Measurements from ENCODE around the gene CHKA. TPM values are rescaled to one million over a fixed set of nuclear protein-coding genes. Genes with fewer than 3 reads are reported as not detected.
A peak's percentile ranks its signal among the peaks of the same experiment; 100 is the strongest.

The CHKA gene
- total and polyA plus RNA-seq, 4 experiments from 2014 or later: 1.5 to 2.7 (median 2.6) TPM

DNA sequence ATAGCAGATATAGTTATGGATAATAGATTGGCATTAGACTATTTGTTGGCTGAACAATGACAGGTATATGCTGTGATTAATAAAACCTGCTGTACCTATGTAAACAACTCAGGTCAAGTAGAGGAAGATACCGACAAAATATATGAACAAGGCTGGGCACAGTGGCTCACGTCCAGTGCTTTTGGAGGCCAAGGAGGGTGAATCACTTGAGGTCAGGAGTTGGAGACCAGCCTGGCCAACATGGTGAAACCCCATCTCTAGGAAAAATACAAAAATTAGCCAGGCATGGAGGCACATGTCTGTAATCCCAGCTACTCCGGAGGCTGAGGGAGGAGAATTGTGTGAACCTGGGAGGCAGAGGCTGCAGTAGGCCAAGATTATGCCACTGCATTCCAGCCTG is 14.0 kb upstream of the CHKA start:
- ChIA-PET CTCF (ENCODE audit: partially characterized antibody) (no interaction called here), POLR2A (ENCODE audit: partially characterized antibody) (no interaction called here)
- no peak for DNase-seq
- Mint-ChIP-seq H3K36me3 (no peaks in the 10 kb centered on the region), H3K9me3 (peaks cover 0 to 11% (median 9%) of the 10 kb centered on the region in 8 donors), H3K4me1 (peaks cover 0 to 4% (median under 1%) of the 10 kb centered on the region in 4 donors), H3K27me3 (peaks cover 0 to 3% of the 10 kb centered on the region in 2 donors), H3K4me3 (no peak overlapping the region), H3K27ac (no peak overlapping the region)
- Histone ChIP-seq H3K4me3 (ENCODE audit: low read length in 2 of 2) (no peak overlapping the region), H3K9me3 (ENCODE audit: control insufficient read depth in 1 of 2, low read length in 2 of 2) (no peaks in the 10 kb centered on the region), H3K27ac (ENCODE audit: low read depth, low read length) (no peak overlapping the region), H3K27me3 (ENCODE audit: insufficient read depth, low read length) (no peaks in the 10 kb centered on the region), H3K4me1 (ENCODE audit: insufficient read depth, low read length) (no peaks in the 10 kb centered on the region), H3K36me3 (ENCODE audit: insufficient read depth, low read length) (no peaks in the 10 kb centered on the region)
- intact Hi-C loops (cut with micrococcal nuclease): no loop called here

DNA sequence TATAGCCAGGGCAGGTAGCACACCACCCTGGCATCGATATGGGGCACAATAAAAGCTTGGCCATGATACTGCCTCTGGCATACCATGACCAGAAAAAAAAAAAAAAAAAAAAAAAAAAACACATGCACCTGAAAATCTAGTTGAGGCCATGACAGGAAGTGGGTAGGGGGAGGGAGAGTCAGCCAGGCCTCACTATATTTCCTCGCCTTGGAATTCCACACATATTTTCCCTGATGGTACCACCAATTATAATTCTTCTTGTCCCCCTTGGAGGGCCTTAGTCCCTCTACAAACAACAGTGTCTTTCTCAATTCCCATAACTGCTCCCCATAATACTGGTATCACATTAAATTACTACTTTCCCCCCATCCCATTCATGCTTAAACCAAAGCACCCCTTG is 12.6 kb upstream of the CHKA start:
- Histone ChIP-seq H3K4me3 (ENCODE audit: low read length in 2 of 2) (no peak overlapping the region), H3K36me3 (ENCODE audit: insufficient read depth, low read length) (no peaks in the 10 kb centered on the region), H3K9me3 (ENCODE audit: control insufficient read depth in 1 of 2, low read length in 2 of 2) (no peaks in the 10 kb centered on the region), H3K27ac (ENCODE audit: low read depth, low read length) (no peak overlapping the region), H3K4me1 (ENCODE audit: insufficient read depth, low read length) (no peaks in the 10 kb centered on the region), H3K27me3 (ENCODE audit: insufficient read depth, low read length) (peaks cover 2% of the 10 kb centered on the region)
- Mint-ChIP-seq H3K36me3 (peaks cover 0 to 4% of the 10 kb centered on the region in 2 donors), H3K27me3 (peaks cover 10 to 15% of the 10 kb centered on the region in 2 donors), H3K4me1 (peaks cover 0 to 4% (median under 1%) of the 10 kb centered on the region in 4 donors), H3K9me3 (peaks cover 0 to 11% (median 9%) of the 10 kb centered on the region in 8 donors), H3K27ac (no peak overlapping the region), H3K4me3 (no peak overlapping the region)
- no peak for DNase-seq
- CTCF ChIA-PET (ENCODE audit: partially characterized antibody): no interaction called here
- intact Hi-C loops (cut with micrococcal nuclease): no loop called here
- POLR2A ChIA-PET (ENCODE audit: partially characterized antibody): no interaction called here

DNA sequence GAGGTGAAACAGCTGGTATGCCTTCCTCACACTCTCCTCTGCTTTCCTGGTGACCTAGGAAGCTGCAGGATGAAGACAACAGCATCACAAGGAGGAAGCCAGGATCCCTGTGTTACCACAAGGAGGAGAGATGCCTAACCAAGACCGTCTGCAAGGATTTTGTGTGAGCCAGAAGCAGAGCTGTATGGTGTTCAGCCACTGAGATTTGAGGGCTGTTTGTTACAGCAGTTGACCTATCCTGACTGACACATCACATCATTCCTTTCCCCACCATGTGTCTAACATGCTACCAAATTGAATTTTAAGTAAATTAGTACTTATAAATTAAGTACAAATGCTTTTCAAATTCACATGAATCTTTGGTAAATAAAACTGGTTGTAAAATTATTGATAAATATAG is 8.9 kb upstream of the CHKA start:
- peaks cover 12 to 14% of the 10 kb centered on the region in 2 donors for H3K27me3 Mint-ChIP-seq
- H3K27ac Mint-ChIP-seq: no peak overlapping the region
- peaks cover 0 to 4% of the 10 kb centered on the region in 2 donors for H3K36me3 Mint-ChIP-seq
- Histone ChIP-seq H3K9me3 (ENCODE audit: control insufficient read depth in 1 of 2, low read length in 2 of 2) (no peaks in the 10 kb centered on the region), H3K4me3 (ENCODE audit: low read length in 2 of 2) (no peak overlapping the region), H3K27me3 (ENCODE audit: insufficient read depth, low read length) (peaks cover 4% of the 10 kb centered on the region), H3K4me1 (ENCODE audit: insufficient read depth, low read length) (no peaks in the 10 kb centered on the region), H3K27ac (ENCODE audit: low read depth, low read length) (no peak overlapping the region), H3K36me3 (ENCODE audit: insufficient read depth, low read length) (no peaks in the 10 kb centered on the region)
- peaks cover 0 to 11% (median 9%) of the 10 kb centered on the region in 8 donors for H3K9me3 Mint-ChIP-seq
- no peak overlapping the region for H3K4me3 Mint-ChIP-seq
- ChIA-PET POLR2A (ENCODE audit: partially characterized antibody) (no interaction called here), CTCF (ENCODE audit: partially characterized antibody) (no interaction called here)
- intact Hi-C loops (cut with micrococcal nuclease): no loop called here
- no peak for DNase-seq
- H3K4me1 Mint-ChIP-seq: peaks cover 0 to 4% (median under 1%) of the 10 kb centered on the region in 4 donors

DNA sequence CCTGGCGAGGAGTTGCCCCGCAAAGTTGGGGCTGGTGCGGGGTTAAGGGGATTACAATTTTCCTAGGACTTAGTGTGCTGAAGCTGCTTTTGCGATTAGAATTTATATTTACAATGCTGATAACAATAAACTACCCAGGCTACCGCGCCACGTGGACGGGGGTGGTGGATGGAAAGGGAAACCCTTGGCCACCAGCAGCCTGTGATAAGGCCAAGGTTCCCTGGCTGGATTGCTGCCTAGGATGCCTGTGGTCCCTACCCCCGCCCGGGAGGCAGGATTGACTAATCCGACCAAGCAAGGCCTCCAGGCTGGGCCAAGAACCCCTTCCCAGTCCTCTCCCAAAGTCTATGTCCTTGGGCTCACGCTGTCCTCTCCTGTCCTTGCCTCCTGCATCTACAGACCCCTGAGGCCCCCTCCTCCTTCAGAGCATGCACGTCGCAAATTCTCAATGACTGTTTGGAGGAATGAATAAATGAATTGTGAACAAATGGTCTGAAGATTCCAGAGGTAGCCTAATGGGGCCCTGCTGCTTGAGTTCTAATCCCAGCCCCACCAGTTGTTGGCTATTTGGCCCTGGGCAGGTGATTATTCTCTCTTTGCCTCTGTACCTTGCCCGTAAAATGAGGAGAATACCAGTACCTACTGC is 7.6 kb upstream of the CHKA start:
- Histone ChIP-seq H3K4me1 (ENCODE audit: insufficient read depth, low read length) (no peaks in the 10 kb centered on the region), H3K9me3 (ENCODE audit: control insufficient read depth in 1 of 2, low read length in 2 of 2) (no peaks in the 10 kb centered on the region), H3K27me3 (ENCODE audit: insufficient read depth, low read length) (peaks cover 4% of the 10 kb centered on the region), H3K4me3 (ENCODE audit: low read length in 2 of 2) (no peak overlapping the region), H3K36me3 (ENCODE audit: insufficient read depth, low read length) (no peaks in the 10 kb centered on the region), H3K27ac (ENCODE audit: low read depth, low read length) (no peak overlapping the region)
- no peak for DNase-seq
- CTCF ChIA-PET (ENCODE audit: partially characterized antibody): no interaction called here
- peaks cover 0 to under 1% (median under 1%) of the 10 kb centered on the region in 4 donors for H3K4me1 Mint-ChIP-seq
- H3K4me3 Mint-ChIP-seq: no peak overlapping the region
- H3K9me3 Mint-ChIP-seq: peaks cover 0 to 10% (median 8%) of the 10 kb centered on the region in 8 donors
- H3K27me3 Mint-ChIP-seq: peaks cover 12 to 14% of the 10 kb centered on the region in 2 donors
- intact Hi-C loops (cut with micrococcal nuclease): no loop called here
- H3K36me3 Mint-ChIP-seq: peaks cover 0 to 4% of the 10 kb centered on the region in 2 donors
- POLR2A ChIA-PET (ENCODE audit: partially characterized antibody): no interaction called here
- no peak overlapping the region for H3K27ac Mint-ChIP-seq

DNA sequence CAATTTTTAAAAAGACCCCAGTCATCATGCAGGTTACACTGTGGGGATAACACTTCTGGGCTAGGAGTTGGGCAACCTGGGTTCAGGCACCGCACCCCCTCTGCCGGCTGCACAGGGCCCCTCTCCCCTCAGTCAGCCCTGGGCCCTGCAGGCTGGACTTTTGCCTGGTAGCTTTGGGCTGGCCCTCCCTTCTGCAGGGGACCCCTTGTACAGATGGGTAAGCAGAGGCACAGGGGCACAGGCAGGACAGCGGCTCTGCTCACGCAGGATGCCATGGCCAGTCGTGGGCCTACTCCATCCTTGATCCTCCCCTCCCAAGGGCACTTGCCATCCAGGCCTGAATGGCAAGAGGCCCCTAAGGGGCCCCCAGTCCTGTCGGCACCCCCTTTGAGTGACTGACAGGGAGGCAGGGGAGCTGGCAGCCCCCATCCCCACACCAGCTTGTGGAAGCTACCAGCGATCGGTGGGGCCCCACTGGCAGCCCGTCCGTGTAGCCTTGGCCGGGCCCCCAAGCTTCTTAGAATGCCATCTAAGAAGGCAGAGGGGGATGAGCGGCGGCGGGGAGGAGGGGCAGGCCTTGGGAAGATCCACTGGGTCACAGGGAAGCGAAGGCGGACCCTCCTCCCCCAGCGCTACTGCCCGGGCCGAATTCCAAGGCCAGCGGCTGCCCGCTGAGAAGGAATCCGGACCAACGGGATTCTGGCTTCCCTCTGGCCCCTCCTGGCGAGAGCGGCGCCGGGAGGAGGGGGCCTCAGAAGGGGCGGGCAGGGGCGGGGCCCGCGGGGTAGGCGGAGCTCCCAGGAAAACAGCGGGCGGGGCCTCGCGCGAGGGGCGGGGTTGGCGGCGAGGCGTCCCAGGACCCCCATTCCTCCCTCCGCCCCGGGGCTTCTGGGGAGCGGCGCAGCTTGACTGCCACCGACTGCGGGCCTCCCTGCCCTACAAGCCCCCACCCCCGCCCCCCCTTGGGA is 6.8 kb upstream of the CHKA start:
- H3K27ac Mint-ChIP-seq: no peak overlapping the region
- Histone ChIP-seq H3K9me3 (ENCODE audit: control insufficient read depth in 1 of 2, low read length in 2 of 2) (no peaks in the 10 kb centered on the region), H3K27me3 (ENCODE audit: insufficient read depth, low read length) (peaks cover 4% of the 10 kb centered on the region), H3K4me1 (ENCODE audit: insufficient read depth, low read length) (no peaks in the 10 kb centered on the region), H3K4me3 (ENCODE audit: low read length in 2 of 2) (no peak overlapping the region), H3K27ac (ENCODE audit: low read depth, low read length) (no peak overlapping the region), H3K36me3 (ENCODE audit: insufficient read depth, low read length) (no peaks in the 10 kb centered on the region)
- DNase-seq: no peak
- no peak overlapping the region for H3K4me3 Mint-ChIP-seq
- H3K36me3 Mint-ChIP-seq: peaks cover 0 to 4% of the 10 kb centered on the region in 2 donors
- ChIA-PET POLR2A (ENCODE audit: partially characterized antibody) (no interaction called here), CTCF (ENCODE audit: partially characterized antibody) (no interaction called here)
- intact Hi-C loops (cut with micrococcal nuclease): no loop called here
- H3K9me3 Mint-ChIP-seq: peaks cover 0 to 10% (median 7%) of the 10 kb centered on the region in 8 donors
- H3K4me1 Mint-ChIP-seq: no peaks in the 10 kb centered on the region
- H3K27me3 Mint-ChIP-seq: peaks cover 12 to 14% of the 10 kb centered on the region in 2 donors

DNA sequence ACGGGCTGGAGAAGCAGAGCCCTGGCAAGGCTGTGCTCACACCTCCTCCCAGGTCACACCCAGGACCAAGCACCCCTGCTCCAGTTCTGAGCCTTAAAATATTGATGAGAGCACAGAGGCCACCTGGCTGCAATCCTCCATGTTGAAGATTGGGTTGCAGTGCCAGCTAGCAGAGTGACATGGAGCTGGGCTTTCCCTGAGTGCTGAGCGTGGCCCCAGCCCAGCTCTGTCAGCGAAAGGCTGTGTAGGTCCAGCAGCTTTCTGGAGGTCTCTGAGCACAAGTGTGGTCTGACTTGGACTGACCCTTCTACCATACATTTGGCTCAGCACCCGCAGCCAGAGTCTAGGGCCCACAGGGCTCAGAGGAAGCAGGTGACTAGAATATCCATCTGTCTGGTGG is 4.0 kb upstream of the CHKA start:
- Mint-ChIP-seq H3K9me3 (peaks cover 0 to 2% (median 0%) of the 10 kb centered on the region in 8 donors), H3K4me3 (no peak overlapping the region), H3K27me3 (peaks cover 13 to 14% of the 10 kb centered on the region in 2 donors), H3K36me3 (peaks cover 0 to 4% of the 10 kb centered on the region in 2 donors), H3K4me1 (peaks cover 1 to 3% (median 2%) of the 10 kb centered on the region in 4 donors), H3K27ac (no peak overlapping the region)
- peaks cover 9% of the 10 kb centered on the region for H3K4me1 ChIP-seq (ENCODE audit: insufficient read depth, low read length)
- ChIA-PET POLR2A (ENCODE audit: partially characterized antibody) (interaction anchor here (0.7 kb wide), 1 partner anchor 22 kb away, joined by 3 read pairs; no protein-coding TSS in a partner anchor), CTCF (ENCODE audit: partially characterized antibody) (no interaction called here)
- DNase-seq: no peak
- intact Hi-C loops (cut with micrococcal nuclease): no loop called here
- no peak overlapping the region for H3K27ac ChIP-seq (ENCODE audit: low read depth, low read length)
- H3K27me3 ChIP-seq (ENCODE audit: insufficient read depth, low read length): peaks cover 4% of the 10 kb centered on the region
- H3K4me3 ChIP-seq (ENCODE audit: low read length in 2 of 2): no peak overlapping the region
- H3K36me3 ChIP-seq (ENCODE audit: insufficient read depth, low read length): no peaks in the 10 kb centered on the region
- no peaks in the 10 kb centered on the region for H3K9me3 ChIP-seq (ENCODE audit: control insufficient read depth in 1 of 2, low read length in 2 of 2)

DNA sequence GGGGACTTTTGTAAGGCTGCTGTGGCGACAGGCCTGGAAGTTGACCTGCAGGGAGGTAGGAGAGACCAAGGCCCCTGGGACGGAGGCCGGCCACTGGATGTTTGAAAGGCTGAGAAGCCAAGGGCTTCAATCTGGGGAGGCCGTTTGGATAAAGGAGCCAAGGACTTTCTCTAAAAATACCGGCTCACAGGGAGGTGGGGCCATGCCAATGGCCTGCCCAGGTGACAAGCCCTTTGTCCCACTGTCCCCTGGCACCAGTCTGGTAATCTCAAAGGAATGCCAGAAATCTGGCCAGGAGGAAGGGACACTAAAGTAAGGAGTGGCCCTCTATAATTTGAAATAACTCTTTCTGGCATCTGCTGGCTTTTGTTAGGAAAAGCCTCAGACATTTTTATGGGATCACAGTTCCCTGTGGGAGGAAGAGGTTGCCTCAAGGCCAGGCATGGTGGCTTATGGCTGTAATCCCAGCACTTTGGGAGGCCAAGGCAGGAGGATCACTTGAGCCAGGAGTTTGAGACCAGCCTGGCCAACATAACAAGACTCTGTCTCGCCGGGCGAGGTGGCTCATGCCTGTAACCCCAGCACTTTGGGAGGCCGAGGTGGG is 1.9 kb upstream of the CHKA start:
- peaks cover 10% of the 10 kb centered on the region for H3K4me1 ChIP-seq (ENCODE audit: insufficient read depth, low read length)
- no peak for DNase-seq
- H3K27me3 Mint-ChIP-seq: peaks cover 2 to 3% of the 10 kb centered on the region in 2 donors
- H3K4me1 Mint-ChIP-seq: peaks cover 2 to 5% (median 5%) of the 10 kb centered on the region in 4 donors
- POLR2A ChIA-PET (ENCODE audit: partially characterized antibody): no interaction called here
- no peak overlapping the region for H3K4me3 ChIP-seq (ENCODE audit: low read length in 2 of 2)
- H3K27me3 ChIP-seq (ENCODE audit: insufficient read depth, low read length): no peaks in the 10 kb centered on the region
- no peaks in the 10 kb centered on the region for H3K36me3 Mint-ChIP-seq
- H3K27ac Mint-ChIP-seq: peak overlapping the region in 1 of 7 donors; percentile 42
- no peak overlapping the region for H3K27ac ChIP-seq (ENCODE audit: low read depth, low read length)
- CTCF ChIA-PET (ENCODE audit: partially characterized antibody): no interaction called here
- peak overlapping the region in 4 of 8 donors; percentile 8 to 49 (median 28) for H3K4me3 Mint-ChIP-seq
- intact Hi-C loops (cut with micrococcal nuclease): no loop called here
- no peaks in the 10 kb centered on the region for H3K9me3 Mint-ChIP-seq
- no peaks in the 10 kb centered on the region for H3K36me3 ChIP-seq (ENCODE audit: insufficient read depth, low read length)
- H3K9me3 ChIP-seq (ENCODE audit: control insufficient read depth in 1 of 2, low read length in 2 of 2): no peaks in the 10 kb centered on the region
